Stimulated activated CD8-positive, alpha-beta memory T cell treated with anti-CD3 and anti-CD28 coated beads, Interleukin-12 subunit alpha, Interleukin-12 subunit beta, amount 100 ng/mL, for 24 hours (primary cell): ENCODE measurements around the gene LRTM1.

Source experiments
- DNase-seq: peaks from one replicate; pipeline ENCODE4 v3.0.0-alpha.2; 2020; ENCODE audit errors: extremely low read depth

LRTM1 gene

GRCh38 chr3:54928046-54928770, at the start of gene LRTM1:
Gene LRTM1 (minus strand): TSS chr3:54928059. CDS start chr3:54927911, 148 bp downstream.
- no peak for DNase-seq

- DNase-seq, result no peak
Measured at GRCh38 chr3:54977439-54977838, 49.6 kb upstream of the LRTM1 start.

DNA sequence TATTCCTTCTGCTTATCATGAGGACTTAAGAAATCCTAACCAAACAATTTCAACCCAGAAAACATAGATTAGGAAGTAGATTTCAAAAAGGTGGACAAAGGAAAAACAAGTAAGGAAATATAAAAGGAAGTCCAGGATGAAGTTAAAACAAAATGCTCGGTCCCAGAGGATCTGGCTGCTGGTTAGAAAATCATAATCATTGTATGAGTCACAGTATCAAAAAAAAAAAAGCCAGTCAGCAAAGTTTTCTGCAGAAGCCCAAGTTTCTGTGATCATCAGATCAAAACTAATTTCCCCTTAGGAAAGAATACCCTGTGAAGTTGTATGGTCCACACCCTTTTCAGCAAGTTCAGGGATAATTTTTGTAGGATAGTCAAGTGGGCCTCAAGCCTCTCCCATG, 43.0 kb upstream of the LRTM1 start:
- DNase-seq, result no peak

- DNase-seq, result no peak
Measured at GRCh38 chr3:54969652-54970051, 41.8 kb upstream of the LRTM1 start.

DNA sequence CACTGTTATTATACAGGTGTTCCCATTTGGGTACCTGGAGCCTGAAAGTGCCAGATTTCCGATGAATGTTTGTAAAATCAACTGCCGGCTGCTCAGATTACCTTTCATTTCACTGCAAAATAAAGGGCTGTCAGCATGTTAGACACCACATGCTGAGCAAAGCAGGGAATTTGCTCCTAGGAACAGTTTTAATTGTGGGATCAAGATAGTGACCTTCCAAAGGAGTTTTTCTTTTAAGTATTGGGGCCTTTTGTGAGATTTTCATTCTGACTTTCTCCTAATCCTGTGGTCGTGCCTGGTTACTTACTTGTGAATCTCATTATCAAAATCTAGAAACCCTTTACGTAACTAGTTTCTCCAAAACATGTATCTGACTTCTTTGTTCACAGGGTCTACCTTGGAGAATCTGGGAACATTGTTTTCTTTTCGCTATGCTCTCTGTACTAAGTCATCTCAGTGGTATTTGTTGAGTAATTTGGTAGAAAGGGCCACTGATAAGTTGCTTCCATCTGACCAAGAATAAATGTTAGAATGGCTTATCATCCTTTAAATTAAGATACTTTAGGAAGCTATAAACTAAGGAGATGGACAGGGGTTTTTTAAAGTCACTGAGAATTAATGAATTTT, 40.8 kb upstream of the LRTM1 start:
- no peak for DNase-seq

DNA sequence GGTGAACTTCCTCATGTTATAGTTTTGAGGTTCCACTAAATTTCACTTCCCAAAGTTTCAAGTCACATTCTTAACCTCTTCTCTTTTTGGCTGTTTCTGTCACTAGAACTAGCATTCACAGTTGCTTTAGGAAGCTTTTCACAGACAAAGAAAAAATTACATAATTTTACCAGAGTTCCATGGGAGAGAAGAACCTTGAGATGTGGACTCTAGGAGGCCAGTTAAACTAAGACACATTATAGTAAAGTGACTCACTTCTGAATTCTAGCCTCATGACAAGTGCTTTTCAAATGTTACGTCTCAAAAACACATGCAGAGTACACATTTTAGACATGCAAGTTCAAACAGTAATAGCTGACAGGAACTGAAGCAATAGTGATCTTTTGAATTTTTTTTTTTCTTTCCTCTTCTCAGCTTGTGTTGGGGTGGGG, 39.9 kb upstream of the LRTM1 start:
- no peak for DNase-seq

DNA sequence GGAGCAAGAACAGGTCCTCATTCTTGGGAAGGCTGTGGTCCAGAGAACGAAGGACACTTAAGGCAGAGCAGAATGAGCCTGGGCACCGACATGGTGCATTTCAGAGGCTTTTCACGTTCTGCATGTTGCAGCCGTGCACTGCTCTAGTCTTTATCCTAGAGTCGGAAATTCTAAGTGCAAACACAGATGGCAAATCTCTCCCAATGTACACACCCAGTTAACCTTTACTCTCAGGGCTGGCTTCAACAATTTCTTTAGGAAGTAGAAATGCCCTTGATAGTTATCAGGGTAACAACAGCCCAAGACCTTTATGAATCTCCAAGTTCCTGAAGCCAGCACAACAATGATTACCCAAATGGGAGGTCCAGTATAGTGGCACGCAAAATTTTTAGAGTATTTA, 39.1 kb upstream of the LRTM1 start:
- DNase-seq, result no peak

DNA sequence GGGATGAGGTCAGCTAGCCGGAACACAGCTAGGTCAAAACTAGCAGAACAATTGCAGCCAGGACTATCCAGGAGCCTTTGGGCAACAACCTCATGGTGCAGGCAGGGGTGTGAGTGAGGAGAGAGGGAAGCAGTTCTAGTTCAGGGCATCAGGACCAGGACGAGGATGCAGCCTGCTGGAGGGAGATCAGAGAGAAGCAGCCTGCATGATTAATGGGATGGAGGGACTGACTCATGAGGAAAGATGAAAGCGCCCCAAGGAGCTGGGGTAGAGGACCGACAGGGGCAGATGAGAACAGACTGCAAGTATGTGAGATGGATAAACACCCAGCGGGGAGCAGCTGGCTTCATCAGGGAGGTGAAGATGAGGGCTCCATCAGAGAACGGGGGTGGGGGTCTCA, 37.9 kb upstream of the LRTM1 start:
- DNase-seq, result no peak

- DNase-seq, result no peak
Measured at GRCh38 chr3:54964081-54964480, 36.2 kb upstream of the LRTM1 start.

DNA sequence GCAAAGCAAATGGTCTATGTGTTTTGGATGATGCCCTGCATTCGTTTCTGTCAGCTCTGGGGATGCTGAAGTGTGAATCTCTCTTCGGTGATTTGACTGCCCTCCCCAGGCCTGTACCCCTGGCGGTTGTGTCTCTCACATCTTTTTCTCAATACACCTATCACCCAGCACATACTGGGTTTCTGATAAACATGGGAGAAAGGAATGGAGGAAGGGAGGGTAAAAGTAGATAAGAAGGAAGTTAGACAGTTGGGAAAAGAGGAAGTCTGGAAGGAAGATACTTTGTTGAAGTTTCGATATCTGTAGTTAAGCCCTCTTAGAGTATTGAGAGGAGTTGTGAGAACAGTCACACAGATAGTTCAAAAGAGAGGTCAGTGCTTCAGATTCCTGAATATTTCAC, 35.8 kb upstream of the LRTM1 start:
- no peak for DNase-seq

DNA sequence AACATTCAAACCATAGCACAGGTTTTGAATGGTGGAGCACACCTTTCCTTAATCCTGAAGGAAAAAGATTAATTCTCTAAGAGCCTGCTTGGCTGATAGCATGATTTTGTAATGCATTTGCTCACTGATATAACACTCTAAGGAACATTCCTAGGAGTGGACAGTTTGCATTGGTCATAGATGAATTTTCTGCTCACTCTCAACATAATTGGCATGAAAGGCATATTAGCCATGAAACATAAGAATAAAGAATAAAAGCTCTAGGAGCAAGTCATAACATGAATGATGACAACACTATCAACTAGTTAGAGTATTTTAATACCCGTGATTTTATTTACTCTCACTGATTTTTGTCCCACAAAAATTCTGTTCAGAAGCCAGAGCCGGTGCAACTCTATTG, 34.3 kb upstream of the LRTM1 start:
- no peak for DNase-seq

DNA sequence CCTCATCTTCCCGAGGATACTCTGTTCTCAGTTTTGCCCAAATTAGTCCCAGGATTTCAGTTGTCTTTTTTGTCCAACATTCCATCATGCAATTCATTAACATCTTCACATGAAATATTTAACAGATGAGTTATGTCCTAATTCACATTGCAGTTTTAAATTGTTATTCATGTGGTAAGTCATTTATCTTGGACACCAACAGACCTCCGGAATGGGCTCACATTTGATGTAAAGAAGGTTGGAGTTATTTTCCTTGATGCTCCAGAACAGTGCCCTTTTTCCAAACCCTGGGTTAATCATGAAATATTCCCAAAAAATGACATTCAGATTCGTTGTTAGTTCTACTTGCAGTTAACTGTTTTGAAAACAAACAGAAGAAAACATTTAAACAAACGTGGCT, 32.8 kb upstream of the LRTM1 start:
- no peak for DNase-seq

DNA sequence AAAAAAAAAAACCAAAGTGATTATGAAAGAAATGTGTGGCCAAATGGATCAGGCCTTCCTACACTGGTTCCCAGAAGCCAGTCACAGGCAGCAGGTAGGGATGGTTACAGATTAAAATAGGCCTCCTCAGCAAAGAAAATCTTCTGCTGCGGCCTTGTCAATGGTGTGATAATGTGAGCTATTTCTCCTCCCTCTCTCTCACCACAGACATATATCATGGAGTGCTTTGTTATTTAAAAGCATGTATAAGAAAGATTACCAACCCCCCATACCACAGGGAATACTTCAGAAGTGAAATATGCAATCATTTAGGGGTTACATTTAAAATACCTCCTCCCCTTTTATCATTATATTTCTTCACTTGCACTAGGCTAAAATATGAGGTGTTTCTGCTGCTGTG, 32.2 kb upstream of the LRTM1 start:
- no peak for DNase-seq

GRCh38 chr3:54957711-54958110, 29.9 kb upstream of the LRTM1 start:
- no peak for DNase-seq

DNA sequence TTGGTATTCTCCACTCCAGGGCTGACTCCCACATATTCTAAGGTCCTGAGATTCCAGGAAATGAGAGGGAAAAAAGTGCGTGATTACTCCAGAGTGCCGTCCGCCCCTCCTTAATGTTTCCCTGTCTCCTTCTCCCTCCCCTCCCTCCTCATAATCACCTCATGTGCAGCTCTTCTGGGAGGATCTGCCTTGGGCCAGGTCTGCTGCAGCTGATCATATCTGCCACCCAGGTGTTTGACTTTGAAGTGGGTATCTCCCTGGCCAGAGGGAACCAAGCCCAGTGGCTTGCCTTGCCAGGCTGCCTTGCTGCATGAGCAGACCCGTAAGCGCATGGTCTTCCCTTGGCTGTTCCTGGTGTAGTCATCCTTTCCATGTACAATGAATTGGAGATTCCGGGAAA, 28.1 kb upstream of the LRTM1 start:
- DNase-seq, result no peak

- no peak for DNase-seq
Measured at GRCh38 chr3:54955496-54955895, 27.6 kb upstream of the LRTM1 start.

DNA sequence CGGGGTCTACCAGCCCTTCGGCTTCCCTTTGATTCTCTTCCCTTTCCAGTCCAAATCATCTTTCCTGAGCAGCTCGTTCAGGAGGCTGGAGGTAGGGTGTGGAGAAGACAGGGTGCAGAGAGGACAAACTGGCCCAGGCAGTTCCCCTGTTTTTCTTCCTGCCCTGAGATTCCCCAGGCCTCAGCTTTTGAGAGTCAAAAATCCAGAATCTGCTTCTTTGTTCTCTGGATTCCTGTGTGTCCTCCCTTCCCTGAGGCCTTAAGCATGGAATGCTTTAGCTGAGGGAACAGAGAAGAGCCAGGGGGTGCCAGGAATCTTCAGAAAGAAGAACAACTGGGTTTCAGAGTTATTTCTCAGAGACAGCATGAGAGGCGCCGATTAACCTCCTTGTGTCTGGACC, 26.7 kb upstream of the LRTM1 start:
- no peak for DNase-seq

GRCh38 chr3:54954022-54954421, 26.2 kb upstream of the LRTM1 start:
- no peak for DNase-seq

GRCh38 chr3:54951405-54951804, 23.5 kb upstream of the LRTM1 start:
- no peak for DNase-seq

GRCh38 chr3:54950391-54951003, 22.6 kb upstream of the LRTM1 start:
- no peak for DNase-seq

GRCh38 chr3:54949491-54950044, 21.7 kb upstream of the LRTM1 start:
- DNase-seq, result no peak

- DNase-seq, result no peak
Measured at GRCh38 chr3:54941690-54942362, 14.0 kb upstream of the LRTM1 start.
